ENCODE data around the gene SCN2A. TPM values are rescaled to one million over a fixed set of nuclear protein-coding genes. Genes with fewer than 3 reads are reported as not detected.
"Not testable (repeated sequence)": the region's sequence is repeated elsewhere in the genome, so short reads cannot be mapped to it uniquely, and the experiment has no call there.

The SCN2A gene
- total RNA-seq, 3 donors from 2014 or later, result 0.05 TPM; not detected in 2

- H3K27me3 Mint-ChIP-seq (ENCODE audit: low read depth), result peaks cover 3% of the 10 kb centered on the region
- no peaks in the 10 kb centered on the region for H3K9me3 Mint-ChIP-seq
- DNase-seq, result no peak
- H3K36me3 Mint-ChIP-seq (ENCODE audit: insufficient read depth), result no peaks in the 10 kb centered on the region
- H3K4me3 Mint-ChIP-seq, result no peak overlapping the region
- ATAC-seq, result no peak
- no peaks in the 10 kb centered on the region for H3K4me1 Mint-ChIP-seq (ENCODE audit: low read depth)
These were observed 74.3 kb downstream of the SCN2A start for GRCh38 chr2:165313509-165313908.

- peaks cover 9% of the 10 kb centered on the region for H3K4me1 Mint-ChIP-seq (ENCODE audit: low read depth)
- H3K4me3 Mint-ChIP-seq, result peak overlapping the region; percentile 2
- no peaks in the 10 kb centered on the region for H3K9me3 Mint-ChIP-seq
- DNase-seq (no peak), ATAC-seq (peak in 1 of 2 donors; percentile 43)
- H3K36me3 Mint-ChIP-seq (ENCODE audit: insufficient read depth), result no peaks in the 10 kb centered on the region
- H3K27me3 Mint-ChIP-seq (ENCODE audit: low read depth), result peaks cover under 1% of the 10 kb centered on the region
These were observed 89.1 kb downstream of the SCN2A start for GRCh38 chr2:165328272-165328671.

- H3K36me3 Mint-ChIP-seq (ENCODE audit: insufficient read depth); H3K27me3 Mint-ChIP-seq (ENCODE audit: low read depth); H3K4me3 Mint-ChIP-seq; ATAC-seq; H3K4me1 Mint-ChIP-seq (ENCODE audit: low read depth); H3K9me3 Mint-ChIP-seq; DNase-seq: not testable (repeated sequence)
These were observed 105.1 kb downstream of the SCN2A start for GRCh38 chr2:165344276-165344675.

GRCh38 chr2:165348441-165348840 lies 109.2 kb downstream of the SCN2A start:
- peaks cover 2% of the 10 kb centered on the region for H3K27me3 Mint-ChIP-seq (ENCODE audit: low read depth)
- H3K9me3 Mint-ChIP-seq, result no peaks in the 10 kb centered on the region
- no peaks in the 10 kb centered on the region for H3K36me3 Mint-ChIP-seq (ENCODE audit: insufficient read depth)
- no peak for DNase-seq
- no peak overlapping the region for H3K4me3 Mint-ChIP-seq
- H3K4me1 Mint-ChIP-seq (ENCODE audit: low read depth), result no peaks in the 10 kb centered on the region
- ATAC-seq, result no peak

GRCh38 chr2:165349181-165349580 lies 110.0 kb downstream of the SCN2A start:
- DNase-seq, result no peak
- H3K4me1 Mint-ChIP-seq (ENCODE audit: low read depth), result no peaks in the 10 kb centered on the region

GRCh38 chr2:165357758-165358157 lies 118.5 kb downstream of the SCN2A start:
- H3K9me3 Mint-ChIP-seq, result no peaks in the 10 kb centered on the region
- no peak for ATAC-seq
- H3K27me3 Mint-ChIP-seq (ENCODE audit: low read depth), result no peaks in the 10 kb centered on the region
- no peak overlapping the region for H3K4me3 Mint-ChIP-seq
- no peaks in the 10 kb centered on the region for H3K4me1 Mint-ChIP-seq (ENCODE audit: low read depth)
- no peaks in the 10 kb centered on the region for H3K36me3 Mint-ChIP-seq (ENCODE audit: insufficient read depth)
- no peak for DNase-seq

More at GRCh38 chr2:165349181-165349580, 110.0 kb downstream of the SCN2A start:
- peaks cover 2% of the 10 kb centered on the region for H3K27me3 Mint-ChIP-seq (ENCODE audit: low read depth)
- no peak overlapping the region for H3K4me3 Mint-ChIP-seq
- no peaks in the 10 kb centered on the region for H3K36me3 Mint-ChIP-seq (ENCODE audit: insufficient read depth)
- H3K9me3 Mint-ChIP-seq, result no peaks in the 10 kb centered on the region
- ATAC-seq, result no peak

- no peak overlapping the region for H3K4me3 Mint-ChIP-seq
These were observed 122.3 kb downstream of the SCN2A start for GRCh38 chr2:165361514-165361913.

GRCh38 chr2:165369131-165369897 lies 130.1 kb downstream of the SCN2A start:
- no peak for ATAC-seq
- Mint-ChIP-seq H3K9me3 (no peaks in the 10 kb centered on the region), H3K27me3 (ENCODE audit: low read depth) (no peaks in the 10 kb centered on the region), H3K4me3 (no peak overlapping the region), H3K36me3 (ENCODE audit: insufficient read depth) (no peaks in the 10 kb centered on the region), H3K4me1 (ENCODE audit: low read depth) (no peaks in the 10 kb centered on the region)
- no peak for DNase-seq

More at GRCh38 chr2:165361514-165361913, 122.3 kb downstream of the SCN2A start:
- no peaks in the 10 kb centered on the region for H3K4me1 Mint-ChIP-seq (ENCODE audit: low read depth)
- no peaks in the 10 kb centered on the region for H3K27me3 Mint-ChIP-seq (ENCODE audit: low read depth)
- H3K9me3 Mint-ChIP-seq, result no peaks in the 10 kb centered on the region
- no peak for ATAC-seq
- H3K36me3 Mint-ChIP-seq (ENCODE audit: insufficient read depth), result no peaks in the 10 kb centered on the region
- DNase-seq, result no peak

GRCh38 chr2:165369898-165370296 lies 130.7 kb downstream of the SCN2A start:
- ATAC-seq (no peak), DNase-seq (no peak)
- Mint-ChIP-seq H3K27me3 (ENCODE audit: low read depth) (no peaks in the 10 kb centered on the region), H3K4me1 (ENCODE audit: low read depth) (no peaks in the 10 kb centered on the region), H3K36me3 (ENCODE audit: insufficient read depth) (no peaks in the 10 kb centered on the region), H3K9me3 (no peaks in the 10 kb centered on the region), H3K4me3 (no peak overlapping the region)

- Mint-ChIP-seq H3K27me3 (ENCODE audit: low read depth) (no peaks in the 10 kb centered on the region), H3K9me3 (no peaks in the 10 kb centered on the region), H3K4me3 (no peak overlapping the region), H3K4me1 (ENCODE audit: low read depth) (no peaks in the 10 kb centered on the region), H3K36me3 (ENCODE audit: insufficient read depth) (no peaks in the 10 kb centered on the region)
- no peak for ATAC-seq
- no peak for DNase-seq
These were observed 132.1 kb downstream of the SCN2A start for GRCh38 chr2:165371356-165371755.

GRCh38 chr2:165373278-165374010 lies 134.2 kb downstream of the SCN2A start:
- Mint-ChIP-seq H3K27me3 (ENCODE audit: low read depth) (no peaks in the 10 kb centered on the region), H3K36me3 (ENCODE audit: insufficient read depth) (no peaks in the 10 kb centered on the region), H3K4me1 (ENCODE audit: low read depth) (no peaks in the 10 kb centered on the region), H3K4me3 (no peak overlapping the region), H3K9me3 (no peaks in the 10 kb centered on the region)
- no peak for ATAC-seq
- no peak for DNase-seq

GRCh38 chr2:165376571-165376975 lies 137.4 kb downstream of the SCN2A start:
- H3K4me1 Mint-ChIP-seq (ENCODE audit: low read depth), result no peaks in the 10 kb centered on the region
- no peaks in the 10 kb centered on the region for H3K36me3 Mint-ChIP-seq (ENCODE audit: insufficient read depth)
- no peak for ATAC-seq

GRCh38 chr2:165382362-165382761 lies 143.1 kb downstream of the SCN2A start:
- peaks cover 2% of the 10 kb centered on the region for H3K27me3 Mint-ChIP-seq (ENCODE audit: low read depth)
- no peaks in the 10 kb centered on the region for H3K36me3 Mint-ChIP-seq (ENCODE audit: insufficient read depth)
- no peaks in the 10 kb centered on the region for H3K9me3 Mint-ChIP-seq
- DNase-seq (no peak), ATAC-seq (no peak)
- H3K4me3 Mint-ChIP-seq, result no peak overlapping the region
- no peaks in the 10 kb centered on the region for H3K4me1 Mint-ChIP-seq (ENCODE audit: low read depth)

More at GRCh38 chr2:165376571-165376975, 137.4 kb downstream of the SCN2A start:
- Mint-ChIP-seq H3K9me3 (no peaks in the 10 kb centered on the region), H3K4me3 (no peak overlapping the region), H3K27me3 (ENCODE audit: low read depth) (no peaks in the 10 kb centered on the region)
- no peak for DNase-seq

- no peaks in the 10 kb centered on the region for H3K36me3 Mint-ChIP-seq (ENCODE audit: insufficient read depth)
- peaks cover 1% of the 10 kb centered on the region for H3K4me1 Mint-ChIP-seq (ENCODE audit: low read depth)
- DNase-seq (no peak), ATAC-seq (no peak)
- H3K4me3 Mint-ChIP-seq, result no peak overlapping the region
- H3K27me3 Mint-ChIP-seq (ENCODE audit: low read depth), result peaks cover 4% of the 10 kb centered on the region
- H3K9me3 Mint-ChIP-seq, result no peaks in the 10 kb centered on the region
These were observed 151.7 kb downstream of the SCN2A start for GRCh38 chr2:165390875-165391274.

GRCh38 chr2:165391791-165392190 lies 152.6 kb downstream of the SCN2A start:
- Mint-ChIP-seq H3K9me3 (no peaks in the 10 kb centered on the region), H3K4me3 (no peak overlapping the region), H3K4me1 (ENCODE audit: low read depth) (peaks cover 1% of the 10 kb centered on the region), H3K27me3 (ENCODE audit: low read depth) (peaks cover 6% of the 10 kb centered on the region), H3K36me3 (ENCODE audit: insufficient read depth) (no peaks in the 10 kb centered on the region)
- ATAC-seq, result no peak
- DNase-seq, result no peak

Measured in activated T-cell treated with anti-CD3 and anti-CD28 coated beads, Interleukin-2, amount 50 U/mL, for 4 hours (primary cell).